Measurements from ENCODE around the gene CDK5.

CDK5 gene

DNA sequence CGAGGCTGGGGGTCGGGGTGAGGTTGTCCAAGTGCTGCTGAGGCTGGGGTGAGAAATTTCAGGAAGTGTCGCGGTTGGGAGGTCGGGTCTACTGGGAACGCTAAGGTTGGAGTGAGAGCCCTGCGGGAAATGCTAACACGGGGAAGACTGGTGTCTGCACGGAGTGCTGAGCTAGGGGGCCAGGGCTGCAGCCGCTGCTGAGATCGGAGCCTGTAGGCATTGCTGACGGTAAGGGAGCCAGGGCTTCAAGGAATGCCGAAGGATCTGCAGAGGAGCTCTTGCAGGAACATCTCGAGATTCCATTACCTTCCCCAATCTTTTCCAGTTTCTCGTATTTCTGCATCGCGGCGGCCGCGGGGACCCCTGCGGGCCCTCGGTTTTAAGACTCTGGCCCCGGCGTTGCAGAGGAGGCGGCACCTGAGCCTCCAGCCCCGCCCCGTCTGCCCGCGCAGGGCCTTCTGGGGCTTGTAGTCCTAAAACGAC, at the start of gene CDK5:
Gene CDK5, minus strand, starts transcription at position 392 of the 483 bp plus-strand sequence. Its CDS starts 49 bp downstream, at position 343.
- in situ Hi-C loops (cut with MboI; ENCODE audit: low sequenced_read_pairs) = no loop called here

- in situ Hi-C loops (cut with MboI; ENCODE audit: low sequenced_read_pairs) = no loop called here
Measured at GRCh38 chr7:151104411-151105235, 46.9 kb upstream of the CDK5 start.

- in situ Hi-C loops (cut with MboI; ENCODE audit: low sequenced_read_pairs) = no loop called here
Measured at GRCh38 chr7:151103973-151104372, 46.3 kb upstream of the CDK5 start.

GRCh38 chr7:151102991-151103390, 45.3 kb upstream of the CDK5 start:
- in situ Hi-C loops (cut with MboI; ENCODE audit: low sequenced_read_pairs) = no loop called here

GRCh38 chr7:151101621-151102396, 44.1 kb upstream of the CDK5 start:
- in situ Hi-C loops (cut with MboI; ENCODE audit: low sequenced_read_pairs) = no loop called here

- in situ Hi-C loops (cut with MboI; ENCODE audit: low sequenced_read_pairs) = no loop called here
Measured at GRCh38 chr7:151100921-151101320, 43.2 kb upstream of the CDK5 start.

DNA sequence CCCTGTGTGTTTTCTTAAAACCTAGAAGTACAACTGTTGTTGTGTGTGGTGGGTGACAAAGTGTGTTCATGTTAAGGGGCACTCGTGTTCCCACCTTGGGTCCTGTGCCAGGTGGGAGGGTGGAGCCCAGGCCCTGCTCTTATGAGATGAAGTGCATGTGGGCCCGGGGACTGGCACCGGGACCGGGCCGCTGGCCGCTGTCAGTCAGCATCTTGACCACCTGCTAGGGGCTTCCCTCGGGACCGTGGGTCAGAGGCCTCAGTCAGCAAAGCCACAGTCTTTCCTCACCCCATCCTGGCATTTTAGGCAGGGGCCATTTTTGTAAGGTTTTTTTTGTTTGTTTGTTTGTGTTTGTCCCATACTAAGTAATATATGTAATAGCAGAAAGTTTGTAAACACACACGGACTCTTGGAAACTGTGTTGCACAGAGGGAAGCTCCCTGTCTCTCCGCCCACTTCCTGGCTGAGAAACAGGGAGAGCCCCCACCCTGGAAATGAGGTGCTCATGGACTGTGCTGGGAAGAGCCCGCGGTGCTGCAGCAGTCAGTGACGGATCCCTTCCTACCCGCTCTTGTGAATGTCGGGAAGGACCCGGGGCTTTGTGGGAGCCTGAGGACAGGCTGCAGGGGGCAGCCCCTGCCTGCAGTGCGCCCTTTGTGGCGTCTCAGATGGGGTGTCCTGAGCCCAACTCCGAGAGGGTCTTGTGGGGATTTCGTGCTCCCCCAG, 42.0 kb upstream of the CDK5 start:
- in situ Hi-C loops (cut with MboI; ENCODE audit: low sequenced_read_pairs) = no loop called here

- in situ Hi-C loops (cut with MboI; ENCODE audit: low sequenced_read_pairs) = no loop called here
Measured at GRCh38 chr7:151095828-151096475, 38.3 kb upstream of the CDK5 start.

DNA sequence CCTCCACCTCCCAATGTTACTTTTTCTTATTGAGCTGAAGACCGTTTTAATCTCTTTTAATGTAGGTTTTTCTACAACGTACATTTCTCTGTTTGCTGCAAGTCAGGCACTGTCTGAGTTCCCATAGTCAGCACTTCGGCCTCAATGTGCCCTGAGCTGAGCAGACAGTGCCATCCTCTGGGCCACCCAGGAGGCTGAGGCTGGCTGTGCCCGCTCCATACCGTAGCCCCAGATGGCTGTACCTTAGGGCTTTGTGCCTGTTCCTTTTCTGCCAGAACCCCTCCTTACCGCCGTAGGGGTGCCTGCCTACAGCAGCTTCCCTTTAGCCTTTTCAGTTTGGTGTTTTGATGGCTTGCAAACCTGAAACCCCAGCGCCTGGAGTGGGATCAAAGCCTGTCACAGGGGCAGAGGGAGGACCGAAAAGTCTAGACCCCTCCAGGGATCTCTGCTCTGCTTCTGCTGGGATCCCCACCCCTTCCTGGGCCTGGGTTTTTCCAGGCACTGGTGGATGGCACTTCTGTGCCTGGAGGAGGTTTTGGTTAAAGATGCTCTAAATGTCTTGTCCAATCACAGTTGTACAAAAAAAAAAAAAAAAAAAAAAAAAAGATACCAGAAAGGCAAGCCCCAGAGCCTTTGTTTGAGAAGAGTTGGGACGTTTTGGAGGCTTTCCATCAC, 37.6 kb upstream of the CDK5 start:
- in situ Hi-C loops (cut with MboI; ENCODE audit: low sequenced_read_pairs) = no loop called here

DNA sequence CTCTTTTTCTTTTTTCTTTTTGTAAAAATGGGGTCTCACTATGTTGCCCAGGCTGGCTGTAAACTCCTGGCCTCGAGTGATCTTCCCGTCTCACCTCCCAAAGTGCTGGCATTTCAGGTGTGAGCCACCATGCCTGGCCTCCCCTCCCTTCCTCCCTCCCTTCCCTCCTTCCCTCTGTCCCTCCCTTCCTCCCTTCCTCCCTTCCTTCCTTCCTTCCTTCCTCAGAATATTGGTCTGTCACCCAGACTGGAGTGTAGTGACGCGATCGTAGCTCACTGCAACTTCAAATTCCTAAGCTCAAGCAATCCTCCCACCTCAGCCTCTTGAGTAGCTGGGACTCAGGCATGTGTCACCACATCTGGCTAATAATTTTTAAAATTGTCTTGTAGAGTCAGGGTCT, 37.0 kb upstream of the CDK5 start:
- in situ Hi-C loops (cut with MboI; ENCODE audit: low sequenced_read_pairs) = no loop called here

DNA sequence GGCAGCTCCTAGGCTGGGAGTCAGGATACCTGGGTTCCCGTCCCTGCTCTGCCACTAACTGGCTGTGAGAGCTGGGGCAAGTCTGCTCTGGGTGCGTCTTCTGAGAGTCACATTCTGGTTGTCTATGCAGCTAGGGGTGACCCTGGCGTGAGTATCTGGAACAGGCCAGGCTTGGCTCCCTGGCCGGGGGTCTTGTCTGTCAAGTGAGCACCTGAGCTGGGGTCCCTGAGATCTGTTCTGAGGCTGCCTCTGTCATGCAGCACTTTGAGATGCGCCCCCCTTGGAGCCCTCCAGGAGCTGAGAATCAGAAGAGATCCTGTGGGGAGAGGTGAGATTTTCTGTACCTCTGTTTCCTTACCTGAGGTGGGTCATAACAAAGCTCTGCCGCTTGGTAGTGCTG, 36.1 kb upstream of the CDK5 start:
- in situ Hi-C loops (cut with MboI; ENCODE audit: low sequenced_read_pairs) = no loop called here

GRCh38 chr7:151091988-151092387, 34.3 kb upstream of the CDK5 start:
- in situ Hi-C loops (cut with MboI; ENCODE audit: low sequenced_read_pairs) = no loop called here

DNA sequence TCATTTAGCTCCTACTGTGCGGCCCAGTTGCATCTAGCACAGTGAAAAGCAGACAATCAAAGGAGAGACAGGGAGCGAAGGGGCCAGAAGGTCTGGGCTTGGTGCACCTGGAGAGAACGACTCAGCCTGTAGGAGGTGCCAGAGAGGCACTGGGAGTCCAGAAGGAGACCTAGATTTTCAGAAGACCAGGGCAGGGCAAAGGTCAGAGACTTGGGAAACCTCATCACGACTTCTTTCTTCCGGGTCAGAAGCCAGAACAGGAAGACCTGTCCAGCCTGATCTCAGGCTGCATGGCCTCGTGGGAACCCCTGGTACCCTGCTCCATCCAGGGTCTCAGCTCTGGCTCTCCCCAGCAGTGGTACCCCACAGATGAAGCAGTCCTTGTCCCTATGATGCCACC, 33.7 kb upstream of the CDK5 start:
- in situ Hi-C loops (cut with MboI; ENCODE audit: low sequenced_read_pairs) = no loop called here

GRCh38 chr7:151091003-151091402, 33.3 kb upstream of the CDK5 start:
- in situ Hi-C loops (cut with MboI; ENCODE audit: low sequenced_read_pairs) = no loop called here

DNA sequence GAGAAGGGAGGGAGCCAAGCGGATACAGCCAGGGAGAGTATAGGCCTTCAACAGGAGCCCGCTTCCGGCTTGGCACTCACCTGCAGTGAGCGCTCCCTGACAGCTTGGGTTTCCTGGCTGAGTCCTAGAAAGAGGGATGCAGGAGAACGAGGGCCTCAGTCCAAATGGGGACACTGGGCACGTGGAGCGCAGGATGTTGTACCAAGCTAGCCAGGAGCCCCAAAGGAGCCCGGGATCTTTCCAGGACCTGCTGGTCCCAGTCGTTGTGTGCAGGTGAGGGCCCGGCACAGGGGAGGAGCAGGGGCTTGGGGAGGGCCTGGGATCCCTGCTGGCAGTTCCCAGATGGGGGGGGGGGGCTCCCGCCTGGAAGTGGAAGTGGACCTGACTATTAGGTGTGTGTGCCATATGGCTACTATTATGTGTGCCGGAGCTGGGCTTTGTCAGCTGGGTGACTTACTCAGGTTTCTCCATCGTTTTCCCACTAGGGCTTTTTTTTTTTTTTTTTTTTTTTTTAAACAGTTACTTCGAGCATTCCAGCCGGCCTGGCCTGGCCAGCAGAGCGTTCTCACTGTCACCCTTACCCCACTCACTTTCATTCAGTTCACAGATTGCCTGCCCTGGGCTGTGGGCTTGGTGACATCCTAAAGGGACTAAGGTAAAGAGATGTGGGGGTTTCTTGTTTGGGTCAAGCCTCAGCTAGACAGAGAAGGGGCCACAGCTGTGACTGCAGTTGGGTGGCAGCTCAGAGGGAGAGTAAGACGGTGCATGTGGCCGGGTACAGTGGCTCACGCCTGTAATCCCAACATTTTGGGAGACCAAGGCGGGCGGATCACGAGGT, 32.4 kb upstream of the CDK5 start:
- in situ Hi-C loops (cut with MboI; ENCODE audit: low sequenced_read_pairs) = no loop called here

DNA sequence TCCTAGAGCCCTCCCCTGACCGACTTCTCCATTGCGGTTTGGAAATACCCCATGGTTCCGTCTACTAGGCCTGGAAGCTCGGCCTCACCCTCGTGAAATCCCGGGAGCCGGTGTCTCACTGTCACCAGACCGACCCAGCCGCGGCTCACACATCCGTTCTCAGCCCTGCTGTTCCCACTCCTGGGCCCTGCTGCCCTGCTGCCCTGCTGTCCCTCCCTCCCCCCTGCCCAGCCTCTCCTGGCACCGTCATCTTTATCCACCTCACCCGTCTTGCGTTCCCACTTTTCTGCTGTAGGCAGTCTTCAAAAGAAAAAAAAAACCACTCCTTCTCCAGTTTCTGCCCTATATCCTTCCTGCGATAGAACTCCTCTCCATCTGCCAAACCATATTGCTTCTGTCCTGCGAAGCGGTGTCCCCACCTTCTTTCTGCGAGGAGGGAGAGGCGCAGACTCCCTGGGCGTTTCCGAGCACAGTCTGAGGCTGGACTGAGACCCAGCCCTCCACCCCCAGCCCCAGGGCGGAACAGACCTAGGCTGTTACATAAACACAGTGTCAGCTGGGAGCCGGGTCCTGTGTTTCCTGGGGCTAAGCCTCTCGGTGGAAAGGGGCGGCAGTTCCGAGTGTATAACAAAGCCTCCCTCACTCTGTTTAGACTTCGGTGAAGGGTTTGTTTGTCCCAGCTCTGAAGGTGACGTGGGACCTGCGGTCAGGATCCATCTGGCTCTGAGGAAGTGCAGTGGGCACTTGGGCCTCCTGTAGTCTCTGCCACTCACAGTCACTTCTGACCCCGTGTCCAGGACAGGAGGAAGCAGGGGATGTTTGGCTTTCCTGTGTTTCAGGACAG, 31.4 kb upstream of the CDK5 start:
- in situ Hi-C loops (cut with MboI; ENCODE audit: low sequenced_read_pairs) = no loop called here

- in situ Hi-C loops (cut with MboI; ENCODE audit: low sequenced_read_pairs) = no loop called here
Measured at GRCh38 chr7:151088019-151088855, 30.5 kb upstream of the CDK5 start.
